Panc1 (cell line): ENCODE results near the gene CEACAM18.

Source experiments
- SIN3A ChIP-seq: IDR thresholded peaks from 2 replicates; pipeline ENCODE4 v1.6.1; 2012; ENCODE audit warnings: low read depth, mild to moderate bottlenecking, low read length, moderate library complexity, borderline replicate concordance; ENCODE audit not compliant: insufficient read depth
- TF ChIP-seq, protein P1 (sequence below): fragments of 450-650 bp; IDR thresholded peaks from 2 replicates; pipeline ENCODE4 v1.5.1; 2017; ENCODE audit warnings: mild to moderate bottlenecking
- TF ChIP-seq, protein P2 (sequence below), 2 experiments: IDR thresholded peaks; 2 replicates each; pipeline ENCODE4 v1.6.1; 2011 to 2012; ENCODE audit warnings: low read depth in 2 of 2, control low read depth in 1 of 2, low read length in 1 of 2, mild to moderate bottlenecking in 1 of 2, moderate library complexity in 1 of 2; ENCODE audit not compliant: insufficient read depth in 1 of 2

DNA sequence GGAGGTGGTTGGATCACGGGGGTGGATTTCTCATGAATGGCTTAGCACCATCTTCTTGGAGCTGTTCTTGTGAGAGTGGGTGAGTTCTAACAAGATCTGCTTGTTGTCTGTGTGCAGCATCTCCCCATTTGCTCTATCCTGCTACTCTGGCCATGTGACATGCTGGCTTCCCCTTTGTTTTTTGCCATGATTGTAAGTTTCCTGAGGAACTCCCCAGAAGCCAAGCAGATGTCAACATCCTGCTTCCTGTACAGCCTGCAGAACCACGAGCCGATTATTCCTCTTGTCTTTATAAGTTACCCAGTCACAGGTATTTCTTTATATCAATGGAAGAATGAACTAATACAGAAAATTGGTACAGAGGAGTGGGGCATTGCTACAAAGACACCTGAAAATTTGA is 25.6 kb downstream of the CEACAM18 start:
- TF ChIP-seq, protein P1, sequence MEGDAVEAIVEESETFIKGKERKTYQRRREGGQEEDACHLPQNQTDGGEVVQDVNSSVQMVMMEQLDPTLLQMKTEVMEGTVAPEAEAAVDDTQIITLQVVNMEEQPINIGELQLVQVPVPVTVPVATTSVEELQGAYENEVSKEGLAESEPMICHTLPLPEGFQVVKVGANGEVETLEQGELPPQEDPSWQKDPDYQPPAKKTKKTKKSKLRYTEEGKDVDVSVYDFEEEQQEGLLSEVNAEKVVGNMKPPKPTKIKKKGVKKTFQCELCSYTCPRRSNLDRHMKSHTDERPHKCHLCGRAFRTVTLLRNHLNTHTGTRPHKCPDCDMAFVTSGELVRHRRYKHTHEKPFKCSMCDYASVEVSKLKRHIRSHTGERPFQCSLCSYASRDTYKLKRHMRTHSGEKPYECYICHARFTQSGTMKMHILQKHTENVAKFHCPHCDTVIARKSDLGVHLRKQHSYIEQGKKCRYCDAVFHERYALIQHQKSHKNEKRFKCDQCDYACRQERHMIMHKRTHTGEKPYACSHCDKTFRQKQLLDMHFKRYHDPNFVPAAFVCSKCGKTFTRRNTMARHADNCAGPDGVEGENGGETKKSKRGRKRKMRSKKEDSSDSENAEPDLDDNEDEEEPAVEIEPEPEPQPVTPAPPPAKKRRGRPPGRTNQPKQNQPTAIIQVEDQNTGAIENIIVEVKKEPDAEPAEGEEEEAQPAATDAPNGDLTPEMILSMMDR: no peak
- no peak for TF ChIP-seq SIN3A
- TF ChIP-seq, protein P2, sequence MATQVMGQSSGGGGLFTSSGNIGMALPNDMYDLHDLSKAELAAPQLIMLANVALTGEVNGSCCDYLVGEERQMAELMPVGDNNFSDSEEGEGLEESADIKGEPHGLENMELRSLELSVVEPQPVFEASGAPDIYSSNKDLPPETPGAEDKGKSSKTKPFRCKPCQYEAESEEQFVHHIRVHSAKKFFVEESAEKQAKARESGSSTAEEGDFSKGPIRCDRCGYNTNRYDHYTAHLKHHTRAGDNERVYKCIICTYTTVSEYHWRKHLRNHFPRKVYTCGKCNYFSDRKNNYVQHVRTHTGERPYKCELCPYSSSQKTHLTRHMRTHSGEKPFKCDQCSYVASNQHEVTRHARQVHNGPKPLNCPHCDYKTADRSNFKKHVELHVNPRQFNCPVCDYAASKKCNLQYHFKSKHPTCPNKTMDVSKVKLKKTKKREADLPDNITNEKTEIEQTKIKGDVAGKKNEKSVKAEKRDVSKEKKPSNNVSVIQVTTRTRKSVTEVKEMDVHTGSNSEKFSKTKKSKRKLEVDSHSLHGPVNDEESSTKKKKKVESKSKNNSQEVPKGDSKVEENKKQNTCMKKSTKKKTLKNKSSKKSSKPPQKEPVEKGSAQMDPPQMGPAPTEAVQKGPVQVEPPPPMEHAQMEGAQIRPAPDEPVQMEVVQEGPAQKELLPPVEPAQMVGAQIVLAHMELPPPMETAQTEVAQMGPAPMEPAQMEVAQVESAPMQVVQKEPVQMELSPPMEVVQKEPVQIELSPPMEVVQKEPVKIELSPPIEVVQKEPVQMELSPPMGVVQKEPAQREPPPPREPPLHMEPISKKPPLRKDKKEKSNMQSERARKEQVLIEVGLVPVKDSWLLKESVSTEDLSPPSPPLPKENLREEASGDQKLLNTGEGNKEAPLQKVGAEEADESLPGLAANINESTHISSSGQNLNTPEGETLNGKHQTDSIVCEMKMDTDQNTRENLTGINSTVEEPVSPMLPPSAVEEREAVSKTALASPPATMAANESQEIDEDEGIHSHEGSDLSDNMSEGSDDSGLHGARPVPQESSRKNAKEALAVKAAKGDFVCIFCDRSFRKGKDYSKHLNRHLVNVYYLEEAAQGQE (IDR thresholded peaks at IDR 0.05; ENCODE audit: insufficient read depth in 1 of 2, low read depth in 2 of 2, low read length in 1 of 2): no peak
